Measurements from ENCODE around the gene ABHD12.
"Not testable (repeated sequence)": the region's sequence is repeated elsewhere in the genome, so short reads cannot be mapped to it uniquely, and the experiment has no call there.

ABHD12 gene

DNA sequence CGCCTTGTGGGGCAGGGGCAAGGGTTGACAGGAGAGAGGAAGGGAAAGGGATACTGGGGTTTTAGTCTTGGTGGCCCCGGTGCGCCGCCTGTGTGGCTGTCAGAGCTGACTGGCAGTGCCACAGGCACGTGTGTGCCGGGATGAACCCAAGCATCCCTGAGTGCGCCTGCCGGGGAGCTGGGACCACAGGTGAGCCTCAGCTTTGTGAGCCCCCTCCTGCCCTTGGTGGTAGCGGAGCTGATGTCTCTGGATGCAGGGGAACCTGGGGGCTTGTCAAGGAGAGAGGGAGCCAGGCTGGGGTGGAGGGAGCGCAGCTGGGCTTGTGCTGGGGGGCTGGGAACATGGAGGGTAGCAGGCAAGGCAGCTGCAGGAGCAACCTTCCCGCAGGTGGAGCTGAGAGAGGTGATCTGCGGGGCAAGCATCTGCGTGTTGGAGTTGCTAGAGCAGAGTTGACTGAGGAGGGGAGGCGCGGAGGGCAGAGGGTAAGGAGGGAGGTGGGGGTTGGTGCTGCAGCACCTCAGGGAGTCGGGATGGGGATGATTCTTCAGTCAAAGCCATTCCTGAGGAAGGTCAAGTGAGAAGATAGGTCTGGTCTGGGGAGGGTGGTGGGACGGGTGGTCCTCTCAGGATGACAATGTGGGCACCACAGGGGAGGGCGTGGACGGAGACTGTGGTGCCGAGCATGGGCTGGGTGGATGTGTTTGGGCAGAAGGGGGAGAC, 114.7 kb downstream of the ABHD12 start:
- DNase-seq, result no peak

DNA sequence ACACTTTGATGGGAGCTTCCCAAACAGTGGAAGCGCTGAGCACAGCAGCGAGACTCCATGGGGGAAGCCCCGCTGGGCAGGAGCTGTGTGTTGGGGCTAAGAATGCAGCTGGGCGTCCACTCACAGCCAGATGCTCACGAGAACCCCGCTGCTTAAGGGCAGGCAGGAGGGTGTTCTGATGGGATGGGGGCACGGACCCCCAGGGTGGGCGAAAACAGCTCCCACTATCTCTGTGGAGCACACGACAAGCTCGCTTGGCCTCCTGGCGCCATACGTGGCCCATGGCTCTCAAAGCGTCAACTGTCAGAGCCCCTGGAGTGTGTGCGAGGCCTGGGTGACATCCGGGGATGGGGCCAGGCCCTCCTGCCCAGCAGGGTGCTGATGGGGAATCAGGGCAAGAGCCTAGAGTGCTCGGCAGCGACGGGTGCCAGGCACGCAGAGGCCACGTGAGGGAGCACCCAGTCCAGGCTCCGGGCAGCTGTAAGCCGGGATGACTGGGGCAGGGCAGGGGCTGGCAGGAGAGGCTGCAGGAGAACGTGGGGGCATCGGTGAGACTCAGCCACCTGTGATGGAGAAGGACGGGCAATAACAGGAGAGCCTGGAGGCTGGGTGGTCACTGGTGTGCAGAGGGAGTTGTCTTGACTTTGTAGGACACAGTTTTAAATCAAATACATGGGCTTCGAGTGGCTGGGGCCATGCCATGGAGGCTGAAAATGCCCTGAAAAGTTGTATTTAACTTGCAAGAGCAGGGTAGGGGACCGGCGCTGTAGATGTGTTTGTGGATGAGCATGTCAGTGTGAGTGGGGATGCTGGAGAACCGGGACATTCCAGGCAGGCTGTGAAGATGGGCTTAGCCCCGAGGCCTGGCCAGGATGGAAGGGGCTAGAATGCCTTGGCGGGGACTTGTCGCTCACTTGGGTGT, 115.5 kb downstream of the ABHD12 start:
- no peak for DNase-seq

DNA sequence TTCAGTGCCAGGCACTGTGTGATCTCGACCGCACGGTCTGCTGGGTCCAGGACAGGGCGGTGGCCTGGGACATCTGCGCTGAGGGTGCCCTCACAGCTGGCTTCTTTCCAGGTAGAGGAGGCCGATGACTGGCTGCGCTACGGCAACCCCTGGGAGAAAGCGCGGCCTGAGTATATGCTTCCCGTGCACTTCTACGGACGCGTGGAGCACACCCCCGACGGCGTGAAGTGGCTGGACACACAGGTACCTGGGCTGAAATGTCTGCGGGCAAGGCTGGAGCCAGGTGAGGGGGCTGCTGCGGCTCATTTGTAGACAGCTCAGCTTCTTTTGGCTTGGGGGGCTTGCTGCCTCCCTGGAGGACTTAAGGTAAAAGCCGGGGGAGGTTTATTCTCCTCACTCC, 116.2 kb downstream of the ABHD12 start:
- no peak for DNase-seq

DNA sequence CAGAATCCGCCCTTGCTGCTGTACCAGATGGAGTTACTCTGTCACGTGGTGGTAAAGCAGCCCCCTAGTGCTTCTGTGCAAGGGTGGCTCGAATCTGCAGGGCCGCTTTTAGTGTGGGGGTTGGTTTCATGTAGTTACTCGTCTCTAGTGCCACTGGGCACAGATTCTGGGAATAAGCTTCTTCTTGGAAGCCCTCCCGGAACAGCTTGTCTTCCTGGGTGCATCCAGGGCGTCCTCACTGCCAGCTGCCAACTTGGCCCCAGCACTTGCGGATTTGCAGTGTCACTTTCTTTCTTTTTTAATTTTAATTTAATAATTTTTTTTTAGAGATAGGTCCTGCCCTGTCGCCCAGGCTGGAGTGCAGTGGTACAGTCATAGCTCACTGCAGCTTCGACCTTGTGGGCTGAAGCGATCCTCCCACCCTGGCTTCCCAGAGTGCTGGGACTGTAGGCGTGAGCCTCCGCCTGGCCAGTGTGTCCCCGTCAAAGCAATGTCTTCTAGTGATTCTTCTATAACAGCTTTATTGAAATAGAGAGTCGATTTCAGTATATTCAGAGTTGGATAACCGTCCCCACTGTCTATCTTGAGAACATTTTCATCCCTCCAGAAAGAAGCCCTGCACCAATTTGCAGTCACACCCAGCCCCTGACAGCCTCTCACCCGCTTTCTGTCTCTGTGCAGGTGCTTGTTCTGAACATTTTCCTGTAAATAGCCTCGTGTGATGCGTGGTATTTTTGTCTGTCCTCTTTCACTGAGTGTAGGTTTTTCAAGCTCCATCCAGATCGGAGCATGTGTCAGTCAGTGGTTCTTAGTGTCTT, 116.9 kb downstream of the ABHD12 start:
- DNase-seq, result no peak

DNA sequence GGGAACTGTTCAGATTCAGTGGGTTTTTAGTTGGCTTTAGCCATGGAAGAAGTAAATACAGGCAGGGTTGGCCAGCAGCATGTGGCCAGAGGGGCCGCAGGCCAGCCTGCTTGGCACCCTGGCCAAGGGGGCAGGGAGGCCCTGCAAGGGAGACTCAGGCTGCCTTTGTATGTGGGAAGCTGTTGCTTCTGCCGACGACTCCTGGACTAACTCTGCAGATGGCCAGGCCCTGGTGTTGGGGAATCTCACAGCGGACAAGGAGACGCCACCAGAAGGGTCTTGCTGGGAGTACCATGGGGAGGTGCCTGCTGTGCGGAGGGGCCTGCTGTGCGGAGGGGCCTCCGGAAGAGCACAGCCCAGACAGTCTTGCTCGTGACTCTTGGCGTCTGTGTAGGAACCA, 117.6 kb downstream of the ABHD12 start:
- DNase-seq, result no peak

DNA sequence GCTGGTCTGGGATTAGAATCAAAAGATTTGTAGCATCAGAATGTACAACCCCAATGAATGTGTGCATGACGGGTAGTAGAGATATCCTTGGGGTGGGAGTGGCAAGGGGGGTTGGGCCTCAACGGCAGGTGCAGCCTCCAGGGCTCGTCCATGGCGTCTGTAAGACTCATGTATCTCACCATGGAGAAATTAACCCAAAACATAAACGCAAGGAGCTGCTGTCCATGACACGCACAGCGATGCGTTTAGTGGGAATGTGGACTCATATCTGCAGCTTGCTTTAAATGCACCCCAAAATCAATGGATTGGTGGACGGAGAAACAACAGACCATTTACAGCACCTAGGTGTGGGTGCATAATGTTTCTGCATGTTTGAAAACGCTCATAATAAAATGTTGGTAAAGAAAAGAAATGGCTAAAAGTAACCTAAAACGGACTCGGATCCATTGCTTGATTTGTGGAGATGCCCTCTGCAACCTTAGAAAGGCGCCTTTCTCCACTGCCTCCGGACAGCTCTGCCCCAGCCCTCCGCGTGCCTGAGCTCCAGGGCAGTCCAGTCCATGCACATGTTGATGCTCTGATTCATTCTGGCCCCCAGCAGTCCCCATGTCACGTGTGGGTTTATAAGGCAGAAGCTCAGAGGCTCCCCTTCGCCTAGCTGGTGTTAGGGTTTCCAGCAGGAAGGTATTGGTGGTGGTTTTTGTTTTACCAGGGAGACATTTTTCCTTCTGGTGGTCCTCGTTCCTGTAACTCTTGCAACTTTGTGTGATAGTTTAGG, 118.2 kb downstream of the ABHD12 start:
- no peak for DNase-seq

DNA sequence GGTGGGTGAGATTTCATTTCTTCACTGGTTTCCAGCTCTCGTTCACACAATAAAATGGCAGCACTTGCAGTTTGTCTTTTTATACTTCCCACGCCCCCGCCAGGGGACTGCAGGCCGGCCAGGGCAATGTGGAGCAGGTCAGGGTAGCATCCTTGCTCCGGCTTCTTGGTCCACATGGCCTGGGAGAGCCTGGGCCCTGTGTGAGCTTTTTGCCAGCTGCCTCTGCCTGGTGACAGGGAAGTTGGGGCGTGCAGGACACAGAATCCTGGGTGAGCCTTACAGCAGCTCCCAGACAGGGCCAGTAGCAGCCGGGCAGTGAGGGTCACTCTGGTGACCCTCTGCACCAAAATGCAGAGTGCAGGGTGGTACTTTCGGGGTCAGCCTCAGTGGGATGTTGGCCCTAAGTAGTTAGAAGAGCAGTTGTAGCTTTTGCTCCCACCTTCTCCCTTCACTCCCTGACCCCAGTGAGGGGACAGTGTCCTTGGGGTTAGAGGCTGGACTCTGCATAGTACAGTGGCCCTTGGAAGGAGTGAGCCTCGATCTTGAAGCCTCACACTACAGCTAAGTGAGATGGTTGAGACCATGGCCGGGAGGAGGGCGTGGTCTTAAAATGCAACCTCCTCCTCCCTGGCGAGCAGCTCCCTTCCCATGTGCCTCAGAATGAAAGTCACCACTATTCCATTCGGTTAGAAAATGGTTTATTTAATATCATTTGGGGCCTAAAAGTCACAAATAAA, 119.0 kb downstream of the ABHD12 start:
- no peak for DNase-seq

DNA sequence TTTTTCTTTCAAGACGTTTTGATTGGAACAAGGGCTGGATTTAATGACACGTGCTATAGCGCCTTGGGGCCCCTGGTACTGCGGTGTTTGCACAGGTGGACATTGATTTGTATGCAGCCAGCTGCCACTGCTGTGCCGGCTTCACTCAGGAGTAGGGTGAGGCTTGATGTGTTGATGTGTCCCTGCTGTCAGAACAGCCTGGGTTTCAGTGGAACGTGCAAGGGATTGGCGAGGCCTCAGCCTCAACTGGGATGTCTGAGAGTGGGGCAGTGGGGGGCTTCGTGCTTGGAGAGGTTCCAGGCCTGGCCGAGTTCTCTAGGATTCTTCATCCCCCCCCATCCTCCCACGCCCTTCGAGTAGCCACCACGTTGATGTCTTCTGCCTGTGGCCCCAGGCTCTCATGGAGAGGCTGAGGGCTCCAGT, 119.8 kb downstream of the ABHD12 start:
- DNase-seq, result no peak

DNA sequence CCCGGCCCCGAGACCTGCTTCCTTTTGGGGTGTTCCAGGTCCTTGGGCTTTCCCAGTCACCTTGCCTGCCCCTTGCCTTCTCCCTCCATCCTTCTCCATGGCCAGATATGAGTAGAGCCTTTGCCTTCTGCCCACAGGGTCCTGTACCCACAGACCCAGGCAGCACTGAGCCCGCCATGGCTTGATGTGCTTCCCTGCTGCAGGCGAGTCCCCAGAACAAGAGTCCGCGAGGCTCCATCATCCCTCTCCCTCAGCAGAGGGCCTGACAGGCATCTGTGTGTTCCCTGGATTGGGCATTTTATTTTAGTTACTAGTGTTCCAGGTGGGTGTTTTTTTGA, 120.8 kb downstream of the ABHD12 start:
- no peak for DNase-seq

DNA sequence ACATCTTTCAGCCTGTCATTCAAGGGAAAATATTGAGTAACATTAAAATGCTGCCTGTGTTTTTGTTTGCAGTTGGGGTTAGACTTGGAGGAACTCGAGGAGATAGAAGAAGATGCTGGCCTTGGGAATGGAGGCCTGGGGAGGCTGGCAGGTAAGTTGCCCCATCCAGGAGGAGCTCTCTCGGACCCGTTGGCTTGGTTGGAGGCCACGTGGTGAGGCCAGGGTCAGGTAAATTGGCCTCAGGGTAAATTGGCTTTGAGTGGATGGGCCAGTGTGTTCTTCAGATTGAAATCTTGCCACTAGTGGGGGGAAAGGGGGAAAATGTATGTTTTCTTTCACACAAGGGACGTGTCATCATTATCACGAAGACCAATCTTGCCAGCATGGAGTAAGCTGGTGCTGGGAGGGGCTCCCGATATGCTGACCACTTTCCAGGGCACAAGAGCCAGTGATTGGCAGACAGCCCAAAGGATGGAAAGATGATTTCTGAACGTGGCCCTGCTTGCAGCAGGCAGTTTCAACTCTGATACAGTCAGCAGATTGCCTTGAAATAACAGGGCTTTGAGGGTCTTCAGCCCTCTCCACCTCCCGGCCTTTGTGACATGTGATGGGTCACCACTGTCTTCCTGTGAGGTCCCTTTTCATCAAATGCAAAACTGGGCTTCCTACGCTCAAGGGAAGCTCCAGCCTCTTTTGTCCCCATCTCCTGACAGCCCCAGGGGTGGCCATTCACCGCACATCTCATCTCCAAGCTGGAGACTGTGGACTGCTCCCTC, 121.4 kb downstream of the ABHD12 start:
- no peak for DNase-seq

DNA sequence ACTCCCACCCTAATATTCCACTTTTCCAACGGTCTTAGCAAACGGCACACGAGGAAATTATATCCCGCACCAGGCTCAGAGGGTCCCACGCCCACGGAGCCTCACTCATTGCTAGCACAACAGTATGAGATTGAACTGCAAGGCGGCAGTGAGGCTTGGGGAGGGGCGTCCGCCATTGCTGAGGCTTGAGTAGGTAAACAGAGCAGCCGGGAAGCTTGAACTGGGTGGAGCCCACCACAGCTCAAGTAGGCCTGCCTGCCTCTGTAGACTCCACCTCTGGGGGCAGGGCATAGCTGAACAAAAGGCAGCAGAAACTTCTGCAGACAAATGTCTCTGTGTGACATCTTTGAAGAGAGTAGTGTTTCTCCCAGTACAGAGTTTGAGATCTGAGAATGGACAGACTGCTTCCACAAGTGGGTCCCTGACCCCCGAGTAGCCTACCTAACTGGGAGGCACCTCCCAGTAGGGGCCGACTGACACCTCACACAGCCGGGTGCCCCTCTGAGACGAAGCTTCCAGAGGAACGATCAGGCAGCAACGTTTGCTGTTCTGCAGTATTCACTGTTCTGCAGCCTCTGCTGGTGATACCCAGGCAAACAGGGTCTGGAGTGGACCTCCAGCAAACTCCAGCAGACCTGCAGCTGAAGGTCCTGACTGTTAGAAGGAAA, 129.7 kb downstream of the ABHD12 start:
- DNase-seq, result not testable (repeated sequence)

DNA sequence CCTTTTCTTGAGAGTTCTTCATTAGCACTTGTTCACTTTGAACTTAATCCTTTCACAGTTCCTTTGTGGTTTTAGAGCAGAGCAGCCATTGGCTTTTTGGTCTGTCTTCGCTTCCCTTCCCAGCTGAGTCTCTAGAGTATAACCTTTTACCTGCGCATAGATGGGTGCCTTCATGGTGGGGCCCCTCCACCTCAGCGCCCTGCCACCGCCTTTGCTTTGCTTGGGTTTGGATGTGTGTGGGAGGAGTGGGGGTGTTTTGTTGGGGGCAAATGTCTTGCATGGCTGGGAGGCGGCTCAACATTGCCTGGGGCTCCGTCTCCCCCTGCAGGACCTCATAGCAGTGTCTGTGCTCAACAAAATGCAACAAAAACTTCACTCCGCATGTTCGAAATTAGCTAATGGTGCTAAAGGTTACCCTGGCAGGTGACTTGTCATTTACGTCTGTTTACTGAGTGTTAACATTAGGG, 130.8 kb downstream of the ABHD12 start:
- DNase-seq, result no peak

DNA sequence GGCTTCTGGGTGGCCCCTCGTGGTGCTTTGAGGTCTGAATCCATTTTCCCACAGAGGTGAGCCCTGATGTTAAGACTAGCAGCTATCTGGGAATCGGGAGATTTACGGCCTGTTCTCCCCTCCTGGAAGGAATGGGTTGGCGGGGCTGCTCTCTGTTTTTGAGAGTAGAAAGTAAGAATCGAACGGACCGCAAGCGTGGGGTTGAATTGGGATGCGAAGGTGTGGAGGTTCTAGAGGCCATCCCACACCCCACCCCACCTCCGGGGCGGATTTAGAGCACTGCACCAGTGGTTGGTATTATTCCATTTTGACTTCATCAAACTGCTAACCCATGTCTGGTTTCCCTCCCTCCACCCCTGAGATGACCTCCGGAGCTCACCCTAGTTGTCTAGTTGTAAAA, 131.3 kb downstream of the ABHD12 start:
- no peak for DNase-seq

DNA sequence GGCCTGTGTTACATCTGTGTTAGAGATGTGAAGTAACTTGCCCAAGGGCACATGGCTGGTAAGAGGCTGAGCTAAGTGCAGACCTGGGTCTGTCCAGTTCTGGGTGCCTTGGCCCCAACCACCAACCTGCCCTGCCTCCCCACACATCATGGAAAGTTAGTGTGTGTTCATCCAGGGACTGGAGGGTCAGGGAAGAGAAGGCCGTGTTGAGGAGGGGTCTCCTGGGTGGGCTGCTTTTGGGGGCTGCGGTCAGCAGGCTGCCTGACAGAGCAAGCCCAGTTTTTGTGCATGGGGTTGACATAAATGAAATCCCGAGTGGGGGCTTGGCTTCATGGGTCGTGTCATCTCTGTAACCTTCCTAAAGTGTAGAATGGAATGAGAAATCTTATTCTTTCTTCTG, 131.8 kb downstream of the ABHD12 start:
- DNase-seq, result no peak

DNA sequence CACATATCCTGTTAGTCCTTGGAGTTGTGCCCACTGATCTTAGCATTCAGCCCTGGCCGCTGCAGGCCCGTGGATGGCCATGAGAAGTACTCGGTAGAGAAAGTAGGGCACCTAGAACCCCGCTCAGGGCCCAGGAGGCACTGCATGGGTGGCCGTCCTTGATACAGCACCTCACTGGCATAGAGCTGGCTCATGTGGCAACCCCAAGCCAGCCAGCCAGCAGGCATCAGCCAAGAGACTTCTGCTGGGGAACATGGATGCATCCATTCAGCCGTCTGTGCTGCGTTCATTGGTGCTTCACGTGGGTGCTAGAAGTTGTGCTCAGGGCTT, 132.2 kb downstream of the ABHD12 start:
- DNase-seq, result no peak

DNA sequence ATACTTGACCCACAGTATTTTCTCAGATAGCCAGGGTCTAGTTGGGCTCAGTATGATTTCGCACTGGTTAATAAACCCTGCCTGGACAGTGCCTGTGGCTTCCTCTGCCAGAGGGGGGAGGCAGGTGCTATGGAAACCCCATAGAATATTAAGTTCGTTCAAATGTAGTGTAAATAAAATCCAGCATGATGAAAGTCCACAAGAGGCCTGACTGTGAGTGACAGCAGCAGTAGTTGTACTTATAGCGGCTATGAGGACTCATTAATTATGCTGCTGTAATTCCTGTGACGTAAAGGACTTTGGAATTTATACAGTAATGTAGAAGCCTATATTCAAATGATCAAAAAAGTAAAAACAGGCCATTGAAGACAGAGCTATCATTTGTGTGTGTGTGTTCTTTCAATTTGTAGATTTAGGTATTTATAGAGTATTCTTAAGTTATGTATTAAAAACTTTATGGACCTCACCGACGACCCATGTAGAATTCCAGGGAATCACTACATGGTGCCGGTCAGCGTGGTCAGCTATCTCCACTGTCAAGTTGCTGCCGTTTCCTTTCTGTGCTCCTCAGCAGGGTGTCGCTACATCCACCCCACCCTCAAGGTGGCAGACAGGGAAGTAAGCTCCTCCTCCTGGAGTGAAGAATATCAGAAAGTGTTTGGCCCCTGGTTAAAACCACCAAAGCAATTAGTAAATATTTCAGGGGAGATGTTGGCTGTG, 132.7 kb downstream of the ABHD12 start:
- DNase-seq, result no peak

DNA sequence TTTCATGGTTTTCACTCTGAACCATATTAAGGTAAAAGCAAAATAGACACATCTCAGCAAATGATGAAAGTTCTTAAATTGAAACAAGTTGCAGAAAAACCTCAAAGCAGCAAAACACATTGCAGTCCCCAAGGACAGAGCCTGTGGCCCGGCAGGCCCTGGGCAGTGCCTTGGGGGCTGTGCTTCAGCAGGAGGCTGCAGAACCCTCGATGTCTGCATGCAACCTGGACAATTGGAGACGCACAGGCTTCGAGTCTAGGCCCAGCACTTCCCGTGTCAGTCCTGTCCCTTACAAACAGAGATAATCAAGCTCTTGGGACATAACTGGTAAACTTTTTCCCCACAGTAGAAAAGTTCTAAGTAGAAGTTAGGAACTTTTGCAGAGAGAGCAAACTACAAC, 133.5 kb downstream of the ABHD12 start:
- no peak for DNase-seq

DNA sequence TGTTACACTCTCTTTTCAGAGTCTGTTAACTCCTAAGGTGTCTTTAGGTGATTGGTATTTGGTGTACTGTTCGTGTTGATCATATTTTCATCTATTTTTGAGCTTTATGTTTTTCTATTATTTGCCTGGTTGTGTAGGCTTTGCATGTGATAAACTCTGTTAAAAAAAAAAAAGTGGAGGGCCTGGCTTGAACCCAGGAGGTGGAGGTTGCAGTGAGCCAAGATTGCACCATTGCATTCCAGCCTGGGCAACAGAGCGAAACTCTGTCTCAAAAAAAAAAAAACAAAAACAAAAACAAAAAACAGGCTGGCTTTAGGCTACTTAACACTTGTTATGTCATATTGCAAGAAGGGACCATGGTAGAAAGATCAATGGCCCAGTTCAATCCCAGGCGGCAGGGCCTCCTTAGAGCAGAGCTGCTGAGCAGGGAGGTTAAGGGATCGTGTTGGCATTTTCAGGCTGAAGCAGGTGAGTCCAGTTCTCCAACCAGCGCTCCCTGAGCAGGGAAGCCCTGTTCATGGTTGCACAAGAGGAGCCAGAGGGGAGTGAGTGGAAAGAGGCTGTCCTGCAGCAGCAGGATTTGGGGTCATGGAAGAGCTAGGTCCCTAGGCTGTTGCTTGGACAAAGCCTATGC, 134.3 kb downstream of the ABHD12 start:
- DNase-seq, result no peak

DNA sequence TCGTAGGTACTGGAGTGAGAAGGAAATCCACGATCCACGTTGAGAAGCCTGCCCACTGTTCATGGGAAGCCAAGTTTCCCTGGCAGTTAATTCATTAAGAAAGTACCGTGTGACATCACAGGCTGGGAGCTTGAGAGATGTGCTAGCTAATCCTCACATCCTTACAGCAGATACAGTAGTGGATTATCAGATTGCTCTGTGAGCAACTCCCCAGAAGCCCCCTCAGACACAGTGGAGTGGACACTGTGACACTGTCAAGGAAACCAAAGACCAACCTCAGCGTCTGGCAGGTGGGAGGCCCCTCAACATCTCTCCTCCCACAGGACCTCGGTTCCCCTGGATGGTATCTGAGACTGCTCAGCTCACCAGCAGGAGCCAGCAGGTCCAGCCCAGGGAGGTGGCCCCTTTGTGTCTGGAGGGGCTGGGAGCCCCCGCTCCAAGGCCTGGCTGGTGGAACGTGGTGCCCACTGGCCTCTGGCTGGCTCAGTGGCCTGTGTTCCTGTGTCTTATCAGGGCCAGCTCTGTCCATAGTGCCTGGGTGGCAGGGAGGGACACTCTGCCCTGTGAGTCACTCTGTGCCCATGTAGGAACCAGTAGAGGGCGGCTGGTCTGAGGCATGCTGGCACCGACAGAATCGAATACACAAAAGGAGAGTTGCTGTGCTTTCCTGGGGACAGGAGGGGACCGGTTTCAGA, 135.5 kb downstream of the ABHD12 start:
- no peak for DNase-seq

Data from activated CD4-positive, alpha-beta T cell treated with anti-CD3 and anti-CD28 coated beads, Interleukin-2, amount 50 U/mL, for 16 hours (primary cell).